OCI-LY1 (cell line): ENCODE results near the gene CAMTA1.

Experiments used
- H2AFZ ChIP-seq: fragments of 200-600 bp; sonication (generic), shearing (Covaris generic); 2 replicates; pipeline ENCODE4 v1.6.0; 2014; ENCODE audit warnings: antibody characterized with exemption, mild to moderate bottlenecking, low read length
- H3F3A ChIP-seq: fragments of 200-600 bp; sonication (generic), shearing (Covaris generic); 2 replicates; pipeline ENCODE4 v1.6.0; 2014; ENCODE audit warnings: mild to moderate bottlenecking, antibody characterized with exemption, low read length, moderate library complexity; ENCODE audit not compliant: insufficient read depth
- H3K27ac ChIP-seq: fragments of 200-600 bp; sonication (generic); 2 replicates; pipeline ENCODE4 v1.5.1; 2014; ENCODE audit warnings: low read length, mixed run types, mild to moderate bottlenecking, low read depth; ENCODE audit not compliant: poor library complexity, severe bottlenecking
- H3K27me3 ChIP-seq: fragments of 200-600 bp; sonication (generic); 2 replicates; pipeline ENCODE4 v1.6.0; 2014; ENCODE audit warnings: antibody characterized with exemption, mild to moderate bottlenecking, low read length, moderate library complexity; ENCODE audit not compliant: insufficient read depth
- H3K36me3 ChIP-seq: fragments of 200-600 bp; sonication (generic); 2 replicates; pipeline ENCODE4 v1.6.1; 2014; ENCODE audit warnings: mild to moderate bottlenecking, antibody characterized with exemption, low read length, moderate library complexity, mixed read lengths; ENCODE audit not compliant: insufficient read depth
- H3K4me1 ChIP-seq: fragments of 200-600 bp; sonication (generic); 2 replicates; pipeline ENCODE4 v1.5.1; 2014; ENCODE audit warnings: mild to moderate bottlenecking, low read length, moderate library complexity; ENCODE audit not compliant: insufficient read depth, severe bottlenecking
- H3K4me2 ChIP-seq: fragments of 200-600 bp; sonication (generic), shearing (Covaris generic); 2 replicates; pipeline ENCODE4 v1.6.1; 2014; ENCODE audit warnings: low read length
- H3K4me3 ChIP-seq: fragments of 200-600 bp; sonication (generic); 2 replicates; pipeline ENCODE4 v1.5.1; 2014; ENCODE audit warnings: low read length, low read depth, mild to moderate bottlenecking, mixed read lengths; ENCODE audit not compliant: poor library complexity, severe bottlenecking
- H3K79me2 ChIP-seq: fragments of 200-600 bp; shearing (Covaris generic); 2 replicates; pipeline ENCODE4 v1.6.1; 2016; ENCODE audit warnings: mixed run types, low read length, mixed read lengths; ENCODE audit not compliant: insufficient read depth
- H3K9ac ChIP-seq: fragments of 200-600 bp; sonication (generic), shearing (Covaris generic); 2 replicates; pipeline ENCODE4 v1.6.1; 2014; ENCODE audit warnings: mild to moderate bottlenecking, low read length, mixed read lengths
- H3K9me2 ChIP-seq: fragments of 200-600 bp; sonication (generic), shearing (Covaris generic); 2 replicates; pipeline ENCODE4 v1.6.1; 2014; ENCODE audit warnings: low read depth, mild to moderate bottlenecking, low read length, mixed read lengths
- H3K9me3 ChIP-seq: fragments of 200-600 bp; shearing (Covaris generic); 2 replicates; pipeline ENCODE4 v1.6.1; 2014; ENCODE audit warnings: low read length, mixed read lengths
- H4K20me1 ChIP-seq: fragments of 200-600 bp; sonication (generic), shearing (Covaris generic); 2 replicates; pipeline ENCODE4 v1.6.0; 2016; ENCODE audit warnings: mild to moderate bottlenecking, low read length; ENCODE audit not compliant: insufficient read depth
- EZH2 ChIP-seq: fragments of 200-600 bp; sonication (generic), shearing (Covaris generic); IDR thresholded peaks from 2 replicates; pipeline ENCODE4 v1.8.0; 2017; ENCODE audit warnings: borderline replicate concordance, mixed run types, mild to moderate bottlenecking, antibody characterized with exemption, low read length, moderate library complexity, mixed read lengths
- TF ChIP-seq, protein P1 (sequence below): fragments of 200-600 bp; sonication (generic), shearing (Covaris generic); IDR thresholded peaks from 2 replicates; pipeline ENCODE4 v1.5.1; 2017; ENCODE audit warnings: mild to moderate bottlenecking, antibody characterized with exemption, low read length, moderate library complexity, mixed read lengths

CAMTA1 gene

DNA sequence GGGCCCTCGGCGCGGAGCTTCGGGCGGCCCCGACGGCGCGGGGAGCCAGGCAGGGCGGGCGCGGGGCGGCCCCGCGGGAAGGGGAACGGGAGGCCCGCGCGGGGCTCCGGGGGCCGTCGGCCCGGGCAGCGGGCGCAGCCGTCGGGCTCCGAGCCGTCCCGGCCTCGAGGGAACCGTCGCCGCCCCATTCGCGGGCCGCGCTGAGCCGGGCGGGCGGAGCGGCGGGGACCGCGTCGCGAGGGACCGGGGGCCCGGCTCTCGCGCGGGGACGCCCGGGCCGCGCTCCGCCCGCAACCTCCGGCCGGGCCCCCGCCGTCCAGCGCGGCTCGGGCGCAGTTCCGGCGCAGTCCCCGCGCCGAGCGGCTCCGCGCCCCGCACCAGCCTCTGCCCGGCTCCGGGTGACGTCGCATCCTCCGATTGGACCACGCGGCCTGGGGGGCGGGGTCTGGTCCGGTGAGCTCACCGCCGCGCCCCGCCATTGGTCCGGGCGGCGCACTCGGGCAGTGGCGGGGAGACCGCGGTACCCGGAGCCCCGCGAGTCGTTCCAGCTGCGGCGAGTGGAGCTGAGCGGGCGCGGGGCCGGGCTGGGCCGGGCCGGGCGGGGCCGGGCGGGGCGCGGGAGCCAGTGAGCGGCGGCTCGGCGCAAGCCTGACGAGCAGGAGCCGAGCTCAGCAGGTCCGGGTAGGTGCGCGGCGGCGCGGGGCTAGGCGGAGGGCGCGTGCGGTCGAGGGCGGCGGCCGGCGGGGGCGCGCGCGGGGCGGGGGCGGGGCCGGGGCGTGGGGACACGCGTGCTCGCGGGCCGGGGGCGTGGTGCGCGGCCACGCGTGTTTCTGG is 919.2 kb downstream of the CAMTA1 start:
- Histone ChIP-seq H3K9ac (no peak overlapping the region), H2AFZ (no peak overlapping the region), H3K4me3 (no peak overlapping the region)

DNA sequence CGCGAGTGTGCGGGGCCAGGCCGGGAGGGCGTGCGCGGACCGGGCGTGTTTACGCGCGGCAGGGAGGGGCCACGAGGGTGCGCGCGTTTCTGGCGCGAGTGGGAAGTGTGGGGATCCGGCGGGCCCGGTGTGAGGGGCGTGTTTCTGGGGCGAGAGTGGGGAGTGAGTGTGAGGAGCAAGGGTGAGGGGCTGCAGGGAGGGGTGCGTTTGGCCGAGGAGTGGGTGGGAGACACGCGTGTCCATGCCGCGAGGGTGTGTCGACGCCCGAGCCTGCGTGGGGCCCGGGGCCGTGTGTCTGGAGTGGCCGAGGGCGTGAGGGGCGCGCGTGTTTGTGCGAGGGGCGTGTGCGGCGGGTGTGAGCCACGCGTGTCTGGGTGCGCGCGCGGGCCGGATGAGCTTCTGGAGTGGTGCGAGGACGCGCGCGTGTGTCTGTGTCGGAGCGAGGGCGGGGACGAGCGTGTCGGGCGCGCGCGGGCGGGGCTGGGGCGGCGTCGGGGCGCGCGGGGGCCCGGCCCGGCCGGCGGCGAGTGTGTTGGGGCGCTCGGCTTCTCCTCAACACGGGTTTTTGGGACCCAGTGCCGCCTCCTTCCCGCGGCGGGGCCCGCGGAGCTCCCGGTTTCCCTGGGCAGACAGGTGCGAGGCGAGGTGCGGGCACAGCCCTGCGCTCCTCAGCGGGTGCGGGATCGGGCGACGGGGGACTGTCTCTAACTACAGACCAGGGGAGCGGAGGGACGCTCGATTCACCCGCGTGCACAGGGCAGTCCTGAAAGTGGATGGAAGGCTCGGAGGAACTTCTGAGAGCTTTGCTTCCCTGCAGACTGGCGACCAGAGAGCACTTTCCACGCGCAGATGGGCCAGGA is 920.0 kb downstream of the CAMTA1 start:
- Histone ChIP-seq H3K4me2 (no peak overlapping the region), H4K20me1 (no peaks in the 10 kb centered on the region), H3K9ac (no peak overlapping the region), H3K27me3 (no peaks in the 10 kb centered on the region), H3K9me2 (no peaks in the 10 kb centered on the region), H3F3A (no peaks in the 10 kb centered on the region), H3K27ac (no peak overlapping the region), H3K4me1 (no peaks in the 10 kb centered on the region), H3K79me2 (no peaks in the 10 kb centered on the region), H3K9me3 (no peaks in the 10 kb centered on the region), H3K36me3 (no peaks in the 10 kb centered on the region), H3K4me3 (no peak overlapping the region), H2AFZ (no peak overlapping the region)
- no peak for TF ChIP-seq EZH2
- TF ChIP-seq, protein P1, sequence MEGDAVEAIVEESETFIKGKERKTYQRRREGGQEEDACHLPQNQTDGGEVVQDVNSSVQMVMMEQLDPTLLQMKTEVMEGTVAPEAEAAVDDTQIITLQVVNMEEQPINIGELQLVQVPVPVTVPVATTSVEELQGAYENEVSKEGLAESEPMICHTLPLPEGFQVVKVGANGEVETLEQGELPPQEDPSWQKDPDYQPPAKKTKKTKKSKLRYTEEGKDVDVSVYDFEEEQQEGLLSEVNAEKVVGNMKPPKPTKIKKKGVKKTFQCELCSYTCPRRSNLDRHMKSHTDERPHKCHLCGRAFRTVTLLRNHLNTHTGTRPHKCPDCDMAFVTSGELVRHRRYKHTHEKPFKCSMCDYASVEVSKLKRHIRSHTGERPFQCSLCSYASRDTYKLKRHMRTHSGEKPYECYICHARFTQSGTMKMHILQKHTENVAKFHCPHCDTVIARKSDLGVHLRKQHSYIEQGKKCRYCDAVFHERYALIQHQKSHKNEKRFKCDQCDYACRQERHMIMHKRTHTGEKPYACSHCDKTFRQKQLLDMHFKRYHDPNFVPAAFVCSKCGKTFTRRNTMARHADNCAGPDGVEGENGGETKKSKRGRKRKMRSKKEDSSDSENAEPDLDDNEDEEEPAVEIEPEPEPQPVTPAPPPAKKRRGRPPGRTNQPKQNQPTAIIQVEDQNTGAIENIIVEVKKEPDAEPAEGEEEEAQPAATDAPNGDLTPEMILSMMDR = no peak

More for the DNA sequence above, 919.2 kb downstream of the CAMTA1 start:
- no peaks in the 10 kb centered on the region for H3K4me1 ChIP-seq
- H3K27me3 ChIP-seq = no peaks in the 10 kb centered on the region
- H3K36me3 ChIP-seq = no peaks in the 10 kb centered on the region
- no peaks in the 10 kb centered on the region for H3F3A ChIP-seq
- H4K20me1 ChIP-seq = no peaks in the 10 kb centered on the region
- H3K27ac ChIP-seq = no peak overlapping the region
- H3K9me2 ChIP-seq = no peaks in the 10 kb centered on the region
- no peaks in the 10 kb centered on the region for H3K79me2 ChIP-seq
- TF ChIP-seq EZH2 = no peak
- TF ChIP-seq, protein P1 = no peak
- H3K9me3 ChIP-seq = no peaks in the 10 kb centered on the region
- H3K4me2 ChIP-seq = no peak overlapping the region

DNA sequence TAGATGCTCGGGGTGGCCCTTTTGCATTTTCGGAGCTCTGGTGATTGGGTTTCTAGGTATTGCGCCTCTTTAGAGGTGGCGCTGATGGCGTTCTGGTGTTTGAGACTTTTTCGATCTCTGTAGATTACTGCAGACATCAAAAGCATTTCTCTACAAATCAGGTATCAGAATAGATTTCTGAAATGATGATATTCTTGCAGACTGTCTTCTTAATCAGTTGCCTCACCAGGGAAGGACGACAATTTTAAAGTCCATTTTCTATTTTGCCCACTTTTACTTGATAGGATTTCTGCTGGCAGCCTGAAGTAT is 920.6 kb downstream of the CAMTA1 start:
- Histone ChIP-seq H3K4me3 (no peak overlapping the region), H3K9me2 (no peaks in the 10 kb centered on the region), H3K27ac (no peak overlapping the region), H3K9ac (no peak overlapping the region), H3K36me3 (no peaks in the 10 kb centered on the region), H3K79me2 (no peaks in the 10 kb centered on the region), H4K20me1 (no peaks in the 10 kb centered on the region), H3K27me3 (no peaks in the 10 kb centered on the region), H3K9me3 (no peaks in the 10 kb centered on the region), H3K4me1 (no peaks in the 10 kb centered on the region), H3F3A (no peaks in the 10 kb centered on the region), H3K4me2 (no peak overlapping the region), H2AFZ (no peak overlapping the region)
- TF ChIP-seq, protein P1 = no peak
- no peak for TF ChIP-seq EZH2
